ENCODE measurements around the gene ADAMTS9.

The ADAMTS9 gene

DNA sequence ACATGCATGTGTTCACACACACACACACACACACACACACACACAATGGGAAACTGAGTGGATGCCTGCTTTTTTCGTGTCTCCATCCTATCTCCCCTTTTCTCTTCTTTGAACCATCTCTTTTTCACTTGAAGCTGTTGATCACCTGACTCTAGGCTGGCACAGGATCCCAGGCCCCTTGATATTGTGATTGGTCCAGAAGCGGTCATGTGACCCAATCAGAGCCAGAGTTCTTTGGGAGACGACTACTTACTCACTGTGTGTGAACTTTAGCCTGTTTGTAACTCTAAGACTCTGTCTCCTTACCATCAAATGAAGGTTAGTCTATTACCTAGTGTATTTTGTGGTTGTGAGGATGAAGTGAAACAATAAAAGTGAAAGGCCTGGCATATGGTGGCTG, 172.9 kb downstream of the ADAMTS9 start:
- no peak for TF ChIP-seq CTCF (conservative IDR thresholded peaks at IDR 0.05; ENCODE audit: control insufficient read depth, insufficient read depth, low read depth, low read length)
- DNase-seq (ENCODE audit: low read depth): no peak

GRCh38 chr3:64509206-64509605, 178.6 kb downstream of the ADAMTS9 start:
- no peak overlapping the region for H3K4me3 ChIP-seq (ENCODE audit: control insufficient read depth, low read depth, low read length)
- DNase-seq (ENCODE audit: low read depth): peak; percentile 68
- no peak for TF ChIP-seq CTCF (conservative IDR thresholded peaks at IDR 0.05; ENCODE audit: control insufficient read depth, insufficient read depth, low read depth, low read length)

More for the DNA sequence above, 172.9 kb downstream of the ADAMTS9 start:
- no peak overlapping the region for H3K4me3 ChIP-seq (ENCODE audit: control insufficient read depth, low read depth, low read length)

- DNase-seq (ENCODE audit: low read depth): no peak
- H3K4me3 ChIP-seq (ENCODE audit: control insufficient read depth, low read depth, low read length): no peak overlapping the region
- no peak for TF ChIP-seq CTCF (conservative IDR thresholded peaks at IDR 0.05; ENCODE audit: control insufficient read depth, insufficient read depth, low read depth, low read length)
Measured at GRCh38 chr3:64508140-64508539, 179.7 kb downstream of the ADAMTS9 start.

DNA sequence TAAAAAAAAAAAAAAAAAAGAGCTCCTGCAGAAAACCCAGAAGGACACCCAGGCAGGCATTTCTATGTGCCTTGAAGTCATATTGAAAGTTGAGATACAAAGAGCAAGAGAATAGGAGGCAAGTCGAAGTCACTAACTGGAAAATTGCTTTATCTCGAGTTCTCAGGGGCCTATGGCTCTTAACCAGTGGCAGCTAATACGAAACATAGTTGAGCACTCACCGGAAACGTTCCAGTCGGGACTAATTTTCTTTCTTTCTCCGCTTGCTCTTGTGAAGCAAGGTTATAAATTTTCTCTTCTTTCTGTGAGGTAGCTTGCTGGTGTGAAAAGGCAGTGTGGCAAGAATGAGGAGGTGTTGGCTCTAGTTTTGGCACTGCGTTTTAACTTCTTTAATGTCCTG, 181.5 kb downstream of the ADAMTS9 start:
- no peak for TF ChIP-seq CTCF (conservative IDR thresholded peaks at IDR 0.05; ENCODE audit: control insufficient read depth, insufficient read depth, low read depth, low read length)
- DNase-seq (ENCODE audit: low read depth): no peak
- H3K4me3 ChIP-seq (ENCODE audit: control insufficient read depth, low read depth, low read length): no peak overlapping the region

GRCh38 chr3:64505419-64505818, 182.4 kb downstream of the ADAMTS9 start:
- no peak for TF ChIP-seq CTCF (conservative IDR thresholded peaks at IDR 0.05; ENCODE audit: control insufficient read depth, insufficient read depth, low read depth, low read length)
- no peak for DNase-seq (ENCODE audit: low read depth)
- H3K4me3 ChIP-seq (ENCODE audit: control insufficient read depth, low read depth, low read length): no peak overlapping the region

DNA sequence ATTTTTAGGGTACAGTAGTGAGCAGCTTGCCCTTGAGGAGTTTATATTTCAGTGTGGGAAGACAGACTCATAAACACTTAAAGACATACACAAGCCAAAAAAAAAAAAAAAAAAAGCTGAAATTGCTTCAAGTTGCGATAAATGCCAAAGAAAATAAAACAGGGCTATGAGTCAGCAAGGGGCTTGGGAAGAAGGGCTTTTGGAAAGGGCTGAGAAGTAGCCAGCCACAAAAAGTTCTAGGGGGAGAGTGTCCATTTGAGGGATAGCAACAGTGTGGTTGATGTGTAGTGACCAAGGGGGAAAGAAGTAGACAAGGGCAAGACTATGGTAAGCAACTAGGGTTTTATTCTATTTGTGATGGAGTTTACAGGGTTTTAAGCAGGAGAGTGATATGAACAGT, 185.5 kb downstream of the ADAMTS9 start:
- TF ChIP-seq CTCF (conservative IDR thresholded peaks at IDR 0.05; ENCODE audit: control insufficient read depth, insufficient read depth, low read depth, low read length): no peak
- peak; percentile 57 for DNase-seq (ENCODE audit: low read depth)

DNA sequence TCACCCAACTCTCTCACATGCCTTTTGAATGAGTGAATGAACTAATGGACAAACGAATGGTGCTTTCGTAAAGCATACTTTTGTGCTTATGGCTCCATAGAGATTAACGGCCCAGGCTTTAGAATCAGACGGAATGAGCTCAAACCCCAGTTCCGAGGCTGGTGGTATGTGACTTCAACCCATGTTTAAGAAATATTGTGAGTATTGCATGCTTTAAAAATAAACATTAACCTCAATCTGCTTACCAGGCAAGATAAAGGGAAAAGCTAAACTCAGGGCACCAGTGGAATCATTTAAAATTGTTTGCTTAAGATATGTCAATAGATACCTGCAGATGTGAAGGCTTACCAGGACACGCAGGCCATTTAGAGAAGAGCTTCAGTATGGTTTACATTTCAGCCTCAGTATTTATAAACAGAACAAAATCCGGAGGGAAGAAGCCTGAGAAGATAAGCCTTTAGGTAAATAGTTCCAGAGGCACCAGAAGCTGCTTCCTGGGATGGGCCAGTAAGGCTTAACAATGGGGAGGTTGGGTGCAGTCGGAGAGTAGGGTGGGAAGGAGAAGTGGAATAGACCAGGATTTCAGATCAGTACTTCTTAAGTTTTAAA, 186.4 kb downstream of the ADAMTS9 start:
- no peak for TF ChIP-seq CTCF (conservative IDR thresholded peaks at IDR 0.05; ENCODE audit: control insufficient read depth, insufficient read depth, low read depth, low read length)
- no peak for DNase-seq (ENCODE audit: low read depth)
- H3K4me3 ChIP-seq (ENCODE audit: control insufficient read depth, low read depth, low read length): no peak overlapping the region

More for the DNA sequence above, 185.5 kb downstream of the ADAMTS9 start:
- H3K4me3 ChIP-seq (ENCODE audit: control insufficient read depth, low read depth, low read length): no peak overlapping the region
